HepG2 (cell line): ENCODE results near the gene PLPP3. TPM values are rescaled to one million over a fixed set of nuclear protein-coding genes. Genes with fewer than 3 reads are reported as not detected.

ENCODE experiments used
- ATAC-seq: fragments of 200-7000 bp; cut with Tn5 transposase; 3 replicates; pipeline ENCODE4 v1.9.1; 2020; ENCODE audit warnings: mild to moderate bottlenecking, moderate library complexity
- BruUV-seq: library from RNA; stranded (reverse); fragments of 400-500 nt; replicated peaks from 2 replicates; lab custom pipeline; 2021; lab: Mats Ljungman, UMichigan
- CTCF ChIA-PET: fragments of 300-600 bp; formaldehyde crosslinking; extraction: SDS; loops from one replicate; lab custom pipeline; 2021; ENCODE audit warnings: low total read pairs, inconsistent platforms, low intra/inter-chr PET ratio; lab: Yijun Ruan, JAX
- POLR2A ChIA-PET: fragments of 350-600 bp; sonication (Branson Sonifier 250); formaldehyde crosslinking; loops from one replicate; lab custom pipeline; 2020; ENCODE audit warnings: antibody characterized with exemption, inconsistent platforms; lab: Yijun Ruan, JAX
- DNase-seq: peaks from one replicate; pipeline ENCODE4 v3.0.0-alpha.2; 2015; ENCODE audit warnings: low spot score
- FAIRE-seq: peaks from 3 replicates; lab custom pipeline; 2011; peaks lifted over from hg19 to GRCh38; lab: Jason Lieb, UNC
- H2AFZ ChIP-seq: one replicate; pipeline ENCODE4 v1.6.1; 2011; ENCODE audit warnings: low read length, inconsistent platforms
- H3K27ac ChIP-seq: fragments of 300-600 bp; 3 replicates; pipeline ENCODE4 v1.8.0; 2011; ENCODE audit warnings: mixed run types, mild to moderate bottlenecking, mixed read lengths, low read length, inconsistent platforms; ENCODE audit not compliant: insufficient read depth; ENCODE audit errors: extremely low read length
- H3K27me3 ChIP-seq, 2 experiments: fragments of 200-600 bp in 1 of 2; 2 replicates in 1 of 2; 3 replicates in 1 of 2; pipeline versions ENCODE4 v1.6.0 to v1.8.0; 2011; ENCODE audit warnings: low read length in 2 of 2, mild to moderate bottlenecking in 2 of 2, moderate library complexity in 2 of 2, inconsistent platforms in 1 of 2; ENCODE audit not compliant: insufficient read depth in 2 of 2, control insufficient read depth in 1 of 2
- H3K36me3 ChIP-seq, 2 experiments: fragments of 200-600 bp in 1 of 2; replicated peaks in 1 of 2; 2 replicates in 1 of 2; 3 replicates in 1 of 2; pipeline versions ENCODE4 v1.5.1 to v1.8.0; 2011; ENCODE audit warnings: low read length in 2 of 2, inconsistent platforms in 1 of 2; ENCODE audit not compliant: insufficient read depth in 2 of 2, control insufficient read depth in 1 of 2
- H3K4me1 ChIP-seq: 2 replicates; pipeline ENCODE4 v1.5.1; 2012; ENCODE audit warnings: low read length, inconsistent platforms; ENCODE audit not compliant: insufficient read depth
- H3K4me2 ChIP-seq: 2 replicates; pipeline ENCODE4 v1.6.0; 2011; ENCODE audit warnings: low read depth, low read length, inconsistent platforms
- H3K4me3 ChIP-seq, 3 experiments: fragments of 200-600 bp in 1 of 3; sonication (generic), shearing (Covaris generic) in 1 of 3; replicated peaks in 1 of 3; 2 replicates each; pipeline ENCODE4 v1.5.1; 2011 to 2016; ENCODE audit warnings: low read length in 3 of 3, inconsistent platforms in 2 of 3, low read depth in 2 of 3, mild to moderate bottlenecking in 2 of 3, control low read depth in 1 of 3, mixed read lengths in 1 of 3; ENCODE audit not compliant: insufficient read depth in 1 of 3
- H3K79me2 ChIP-seq: one replicate; pipeline ENCODE4 v1.6.1; 2011; ENCODE audit warnings: low read length, inconsistent platforms; ENCODE audit not compliant: insufficient read depth
- H3K9ac ChIP-seq: 2 replicates; pipeline ENCODE4 v1.6.0; 2011; ENCODE audit warnings: mild to moderate bottlenecking, low read depth, low read length, inconsistent platforms; ENCODE audit not compliant: insufficient read depth
- H3K9me3 ChIP-seq: 2 replicates; pipeline ENCODE4 v1.5.1; 2012; ENCODE audit warnings: mild to moderate bottlenecking, low read length
- H4K20me1 ChIP-seq: 2 replicates; pipeline ENCODE4 v1.6.0; 2011; ENCODE audit warnings: inconsistent platforms, mild to moderate bottlenecking, low read length, moderate library complexity; ENCODE audit not compliant: insufficient read depth
- AKAP8 ChIP-seq: sonication (generic); formaldehyde crosslinking; IDR thresholded peaks from 2 replicates; pipeline ENCODE4 v1.5.1; 2020; ENCODE audit warnings: mild to moderate bottlenecking, missing genetic modification reagents
- CCDC6 ChIP-seq: sonication (generic); formaldehyde crosslinking; IDR thresholded peaks from 2 replicates; pipeline ENCODE4 v1.8.1; 2022; ENCODE audit warnings: mild to moderate bottlenecking, missing genetic modification reagents, moderate library complexity
- HOMEZ ChIP-seq: IDR thresholded peaks from 2 replicates; pipeline ENCODE4 v1.6.1; 2016; ENCODE audit warnings: low read depth
- MBNL3 ChIP-seq: fragments of 250-450 bp; sonication (Bioruptor Pico); conservative IDR thresholded peaks from 2 replicates; pipeline ENCODE4 v1.8.0; 2022; ENCODE audit warnings: mild to moderate bottlenecking, inconsistent platforms
- NCOA2 ChIP-seq: sonication (generic); formaldehyde crosslinking; IDR thresholded peaks from 2 replicates; pipeline ENCODE4 v1.8.0; 2022; ENCODE audit warnings: inconsistent platforms
- PBX2 ChIP-seq: IDR thresholded peaks from 2 replicates; pipeline ENCODE4 v1.6.1; 2016; ENCODE audit warnings: control low read depth
- SMARCE1 ChIP-seq: fragments of 450-650 bp; IDR thresholded peaks from 2 replicates; pipeline ENCODE4 v1.6.1; 2017; ENCODE audit warnings: borderline replicate concordance
- SNRNP70 ChIP-seq: fragments of 200-400 bp; formaldehyde crosslinking; IDR thresholded peaks from 2 replicates; pipeline ENCODE4 v1.6.1; 2017; ENCODE audit warnings: mild to moderate bottlenecking, low read depth, low read length, moderate library complexity
- SP1 ChIP-seq, 2 experiments: fragments of 450-650 bp in 1 of 2; sonication (generic) in 1 of 2; formaldehyde crosslinking in 1 of 2; IDR thresholded peaks; 2 replicates each; pipeline versions ENCODE4 v1.4.0 to v1.6.1; 2016 to 2020; ENCODE audit warnings: missing genetic modification reagents in 1 of 2
- ZBTB21 ChIP-seq: sonication (generic); formaldehyde crosslinking; IDR thresholded peaks from 2 replicates; pipeline ENCODE4 v1.4.0; 2020; ENCODE audit warnings: missing genetic modification reagents
- ZFP41 ChIP-seq: sonication (generic); formaldehyde crosslinking; IDR thresholded peaks from 2 replicates; pipeline ENCODE4 v1.4.0; 2020; ENCODE audit warnings: mild to moderate bottlenecking, missing genetic modification reagents, borderline replicate concordance
- ZNF235 ChIP-seq: sonication (generic); formaldehyde crosslinking; IDR thresholded peaks from 2 replicates; pipeline ENCODE4 v1.8.1; 2023; ENCODE audit warnings: mild to moderate bottlenecking, missing genetic modification reagents, borderline replicate concordance
- ZNF556 ChIP-seq: sonication (generic); formaldehyde crosslinking; IDR thresholded peaks from 2 replicates; pipeline ENCODE4 v1.4.0; 2020; ENCODE audit warnings: mild to moderate bottlenecking, missing genetic modification reagents, borderline replicate concordance
- ZNF781 ChIP-seq: sonication (generic); formaldehyde crosslinking; IDR thresholded peaks from 2 replicates; pipeline ENCODE4 v1.5.1; 2020; ENCODE audit warnings: borderline replicate concordance, mild to moderate bottlenecking, missing genetic modification reagents; ENCODE audit errors: not compliant biosample characterization
- WGBS: methylation state at CpG from one replicate; pipeline ENCODE4 v1.1.6; 2017; ENCODE audit warnings: low lambda C conversion rate; 5-methylcytosine and 5-hydroxymethylcytosine counted together
- in situ Hi-C: cut with HindIII; loops from 2 replicates; pipeline ENCODE4 v1.10.0; 2017; ENCODE audit warnings: low pct_unique_long_range_greater_than_20kb; ENCODE audit not compliant: extremely low pct_ligation_motif_present
- intact Hi-C: fragments of 100-400 bp; cut with micrococcal nuclease; formaldehyde crosslinking; loops from one replicate; pipeline ENCODE4 v1.10.0; 2022; ENCODE audit not compliant: unreplicated experiment
- polyA plus RNA-seq, 8 experiments: library from polyadenylated mRNA; depleted of rRNA in 3 of 8; stranded (reverse) in 7 of 8; unstranded in 1 of 8; fragments of >200 nt; fragmentation: Illumina TruSeq in 4 of 8; extraction: Trizol in 4 of 8; gene quantifications; 2 replicates each; pipeline versions ENCODE4 v1.2.1 to v1.2.3, GENCODE V29; 2011 to 2016; ENCODE audit warnings: low read depth in 4 of 8, missing spikeins in 1 of 8, mixed read lengths in 1 of 8; ENCODE audit not compliant: insufficient read depth in 1 of 8
- total RNA-seq, 5 experiments: library from RNA; depleted of rRNA; stranded (reverse); fragments of >200 nt; fragmentation: Illumina TruSeq; extraction: Trizol; gene quantifications; 2 replicates each; pipeline ENCODE4 v1.2.3, GENCODE V29; 2016; ENCODE audit warnings: low read depth in 1 of 5
- TF ChIP-seq, protein P1 (sequence below): sonication (generic); formaldehyde crosslinking; IDR thresholded peaks from 2 replicates; pipeline ENCODE4 v1.4.0; 2020; ENCODE audit warnings: missing genetic modification reagents
- TF ChIP-seq, protein P2 (sequence below): sonication (generic); formaldehyde crosslinking; IDR thresholded peaks from 2 replicates; pipeline ENCODE4 v1.4.0; 2020; ENCODE audit warnings: mild to moderate bottlenecking, low read depth, missing genetic modification reagents
- TF ChIP-seq, protein P3 (sequence below): IDR thresholded peaks from 2 replicates; pipeline ENCODE4 v1.6.1; 2012; ENCODE audit warnings: inconsistent platforms
- TF ChIP-seq, protein P4 (sequence below): sonication (generic); formaldehyde crosslinking; IDR thresholded peaks from 2 replicates; pipeline ENCODE4 v1.5.0; 2020; ENCODE audit warnings: missing genetic modification reagents

Gene PLPP3
- total and polyA plus RNA-seq, 2 of the 13 experiments (the other 11 are each of a cell fraction or from before 2014, with no cell fraction given), result 49.7 to 65.8 TPM

DNA sequence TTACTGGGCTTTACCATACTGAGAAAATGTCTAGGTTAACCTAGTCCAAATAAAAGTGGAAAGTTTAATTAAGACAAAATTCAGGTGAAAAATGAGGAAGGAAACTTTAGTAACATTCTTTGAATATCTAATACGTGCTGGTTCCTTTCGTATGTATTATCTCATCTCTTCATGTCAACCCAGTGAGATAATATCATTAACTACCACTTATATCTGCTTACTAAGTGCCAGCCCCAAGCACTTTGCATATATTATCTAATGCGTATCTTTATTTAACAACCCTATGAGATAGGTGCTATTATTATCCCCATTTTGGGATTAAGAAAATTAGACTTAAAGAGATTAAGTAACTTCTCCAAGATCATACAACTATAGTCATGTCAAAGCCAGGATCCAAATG lies 12.5 kb upstream of the PLPP3 start:
- no TSS peak for BruUV-seq
- ChIA-PET POLR2A (no interaction called here), CTCF (no interaction called here)
- Histone ChIP-seq H3K4me2 (no peak overlapping the region), H3K27me3 (no peaks in the 10 kb centered on the region; a peak in 1 of 5 replicates), H3K36me3 (no peaks in the 10 kb centered on the region), H3K9me3 (no peaks in the 10 kb centered on the region), H3K4me1 (peaks cover 16% of the 10 kb centered on the region), H3K9ac (no peak overlapping the region), H2AFZ (no peak overlapping the region), H3K4me3 (no peak overlapping the region), H3K27ac (no peak overlapping the region), H3K79me2 (no peaks in the 10 kb centered on the region), H4K20me1 (no peaks in the 10 kb centered on the region)
- intact Hi-C loops, result no loop called here
- WGBS, result 56% methylated on average over 3 of the region's 3 CpGs
- in situ Hi-C loops, result loop anchor here (25.0 kb wide), 1 partner anchor 730 kb away; no protein-coding TSS in a partner anchor
- no peak for TF ChIP-seq CCDC6 (CRISPR knock-in tag)
- no peak for TF ChIP-seq HOMEZ (CRISPR knock-in tag)
- no peak for TF ChIP-seq ZNF556 (CRISPR knock-in tag)
- no peak for TF ChIP-seq SP1 (IDR thresholded peaks at IDR 0.05)
- TF ChIP-seq SP1 (CRISPR knock-in tag; IDR thresholded peaks at IDR 0.05), result no peak
- TF ChIP-seq, protein P1, sequence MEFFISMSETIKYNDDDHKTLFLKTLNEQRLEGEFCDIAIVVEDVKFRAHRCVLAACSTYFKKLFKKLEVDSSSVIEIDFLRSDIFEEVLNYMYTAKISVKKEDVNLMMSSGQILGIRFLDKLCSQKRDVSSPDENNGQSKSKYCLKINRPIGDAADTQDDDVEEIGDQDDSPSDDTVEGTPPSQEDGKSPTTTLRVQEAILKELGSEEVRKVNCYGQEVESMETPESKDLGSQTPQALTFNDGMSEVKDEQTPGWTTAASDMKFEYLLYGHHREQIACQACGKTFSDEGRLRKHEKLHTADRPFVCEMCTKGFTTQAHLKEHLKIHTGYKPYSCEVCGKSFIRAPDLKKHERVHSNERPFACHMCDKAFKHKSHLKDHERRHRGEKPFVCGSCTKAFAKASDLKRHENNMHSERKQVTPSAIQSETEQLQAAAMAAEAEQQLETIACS (CRISPR knock-in tag), result no peak
- TF ChIP-seq ZFP41 (CRISPR knock-in tag), result no peak
- TF ChIP-seq MBNL3 (CRISPR knock-in tag), result no peak
- no peak for TF ChIP-seq AKAP8
- TF ChIP-seq ZNF235 (CRISPR knock-in tag), result no peak
- TF ChIP-seq PBX2 (CRISPR knock-in tag), result no peak
- TF ChIP-seq SMARCE1, result no peak
- TF ChIP-seq, protein P2, sequence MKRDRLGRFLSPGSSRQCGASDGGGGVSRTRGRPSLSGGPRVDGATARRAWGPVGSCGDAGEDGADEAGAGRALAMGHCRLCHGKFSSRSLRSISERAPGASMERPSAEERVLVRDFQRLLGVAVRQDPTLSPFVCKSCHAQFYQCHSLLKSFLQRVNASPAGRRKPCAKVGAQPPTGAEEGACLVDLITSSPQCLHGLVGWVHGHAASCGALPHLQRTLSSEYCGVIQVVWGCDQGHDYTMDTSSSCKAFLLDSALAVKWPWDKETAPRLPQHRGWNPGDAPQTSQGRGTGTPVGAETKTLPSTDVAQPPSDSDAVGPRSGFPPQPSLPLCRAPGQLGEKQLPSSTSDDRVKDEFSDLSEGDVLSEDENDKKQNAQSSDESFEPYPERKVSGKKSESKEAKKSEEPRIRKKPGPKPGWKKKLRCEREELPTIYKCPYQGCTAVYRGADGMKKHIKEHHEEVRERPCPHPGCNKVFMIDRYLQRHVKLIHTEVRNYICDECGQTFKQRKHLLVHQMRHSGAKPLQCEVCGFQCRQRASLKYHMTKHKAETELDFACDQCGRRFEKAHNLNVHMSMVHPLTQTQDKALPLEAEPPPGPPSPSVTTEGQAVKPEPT (CRISPR knock-in tag), result no peak
- no peak for TF ChIP-seq ZBTB21 (CRISPR knock-in tag)
- no peak for TF ChIP-seq SNRNP70
- TF ChIP-seq, protein P3, sequence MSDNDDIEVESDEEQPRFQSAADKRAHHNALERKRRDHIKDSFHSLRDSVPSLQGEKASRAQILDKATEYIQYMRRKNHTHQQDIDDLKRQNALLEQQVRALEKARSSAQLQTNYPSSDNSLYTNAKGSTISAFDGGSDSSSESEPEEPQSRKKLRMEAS, result no peak
- TF ChIP-seq, protein P4, sequence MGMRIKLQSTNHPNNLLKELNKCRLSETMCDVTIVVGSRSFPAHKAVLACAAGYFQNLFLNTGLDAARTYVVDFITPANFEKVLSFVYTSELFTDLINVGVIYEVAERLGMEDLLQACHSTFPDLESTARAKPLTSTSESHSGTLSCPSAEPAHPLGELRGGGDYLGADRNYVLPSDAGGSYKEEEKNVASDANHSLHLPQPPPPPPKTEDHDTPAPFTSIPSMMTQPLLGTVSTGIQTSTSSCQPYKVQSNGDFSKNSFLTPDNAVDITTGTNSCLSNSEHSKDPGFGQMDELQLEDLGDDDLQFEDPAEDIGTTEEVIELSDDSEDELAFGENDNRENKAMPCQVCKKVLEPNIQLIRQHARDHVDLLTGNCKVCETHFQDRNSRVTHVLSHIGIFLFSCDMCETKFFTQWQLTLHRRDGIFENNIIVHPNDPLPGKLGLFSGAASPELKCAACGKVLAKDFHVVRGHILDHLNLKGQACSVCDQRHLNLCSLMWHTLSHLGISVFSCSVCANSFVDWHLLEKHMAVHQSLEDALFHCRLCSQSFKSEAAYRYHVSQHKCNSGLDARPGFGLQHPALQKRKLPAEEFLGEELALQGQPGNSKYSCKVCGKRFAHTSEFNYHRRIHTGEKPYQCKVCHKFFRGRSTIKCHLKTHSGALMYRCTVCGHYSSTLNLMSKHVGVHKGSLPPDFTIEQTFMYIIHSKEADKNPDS, result no peak
- TF ChIP-seq ZNF781 (CRISPR knock-in tag), result no peak
- no peak for TF ChIP-seq NCOA2
- ATAC-seq (no peak), FAIRE-seq (no peak), DNase-seq (no peak)
